Liver (tissue), 9 donors: ENCODE data around the gene TMEM150A. TPM values are rescaled to one million over a fixed set of nuclear protein-coding genes. Genes with fewer than 3 reads are reported as not detected.

Experiments used
- DNase-seq: peaks from one replicate; pipeline ENCODE4 v3.0.0-alpha.2; 2017; ENCODE audit warnings: low spot score
- H3K27ac ChIP-seq, 2 donors: one replicate each; pipeline ENCODE4 v1.7.0; 2013; ENCODE audit warnings: inconsistent platforms in 2 of 2, low read length in 2 of 2, control low read depth in 1 of 2, low read depth in 1 of 2, mild to moderate bottlenecking in 1 of 2
- H3K27me3 ChIP-seq, 4 donors: one replicate each; pipeline versions ENCODE4 v1.6.1 to v1.7.0; 2013; ENCODE audit warnings: low read length in 3 of 4, inconsistent platforms in 1 of 4, mild to moderate bottlenecking in 1 of 4, moderate library complexity in 1 of 4; ENCODE audit not compliant: control insufficient read depth in 4 of 4, insufficient read depth in 4 of 4
- H3K36me3 ChIP-seq, 4 donors: one replicate each; pipeline versions ENCODE4 v1.6.1 to v1.7.0; 2013; ENCODE audit warnings: low read length in 3 of 4, mild to moderate bottlenecking in 3 of 4, low read depth in 1 of 4, moderate library complexity in 1 of 4; ENCODE audit not compliant: control insufficient read depth in 4 of 4, insufficient read depth in 3 of 4
- H3K4me1 ChIP-seq, 4 donors: one replicate each; pipeline versions ENCODE4 v1.6.1 to v1.7.0; 2013; ENCODE audit warnings: low read length in 3 of 4, mild to moderate bottlenecking in 3 of 4, moderate library complexity in 1 of 4; ENCODE audit not compliant: control insufficient read depth in 4 of 4, insufficient read depth in 4 of 4
- H3K4me3 ChIP-seq, 3 donors: one replicate each; pipeline versions ENCODE4 v1.6.1 to v1.7.0; 2013; ENCODE audit warnings: low read length in 3 of 3, control low read depth in 1 of 3, low read depth in 1 of 3, mild to moderate bottlenecking in 1 of 3
- H3K9ac ChIP-seq, 2 donors: one replicate each; pipeline ENCODE4 v1.7.0; 2013; ENCODE audit warnings: low read length in 2 of 2, mild to moderate bottlenecking in 2 of 2, moderate library complexity in 2 of 2, control low read depth in 1 of 2, low read depth in 1 of 2
- H3K9me3 ChIP-seq, 4 donors: one replicate each; pipeline versions ENCODE4 v1.6.1 to v1.7.0; 2013; ENCODE audit warnings: low read length in 3 of 4; ENCODE audit not compliant: control insufficient read depth in 4 of 4
- ATF3 ChIP-seq: IDR thresholded peaks from 2 replicates; pipeline ENCODE4 v1.6.1; 2016; ENCODE audit warnings: antibody characterized with exemption
- FOXA1 ChIP-seq: IDR thresholded peaks from 2 replicates; pipeline ENCODE4 v1.6.1; 2016; ENCODE audit warnings: antibody characterized with exemption
- FOXA2 ChIP-seq: IDR thresholded peaks from 2 replicates; pipeline ENCODE4 v1.6.1; 2016; ENCODE audit warnings: antibody characterized with exemption
- GABPA ChIP-seq, 2 donors: IDR thresholded peaks in 1 of 2; conservative IDR thresholded peaks in 1 of 2; 2 replicates each; pipeline ENCODE4 v1.6.1; 2016; ENCODE audit warnings: antibody characterized with exemption in 2 of 2, mild to moderate bottlenecking in 1 of 2, moderate library complexity in 1 of 2
- HNF4A ChIP-seq, 2 donors: conservative IDR thresholded peaks; 2 replicates each; pipeline ENCODE4 v1.6.1; 2016; ENCODE audit warnings: antibody characterized with exemption in 2 of 2, mild to moderate bottlenecking in 2 of 2
- HNF4G ChIP-seq: IDR thresholded peaks from 2 replicates; pipeline ENCODE4 v1.6.1; 2016; ENCODE audit warnings: antibody characterized with exemption
- JUND ChIP-seq, 2 donors: IDR thresholded peaks; 2 replicates each; pipeline ENCODE4 v1.6.1; 2016; ENCODE audit warnings: antibody characterized with exemption in 2 of 2
- MAX ChIP-seq: IDR thresholded peaks from 2 replicates; pipeline ENCODE4 v1.6.1; 2016; ENCODE audit warnings: antibody characterized with exemption
- NR2F2 ChIP-seq: IDR thresholded peaks from 2 replicates; pipeline ENCODE4 v1.6.1; 2016; ENCODE audit warnings: antibody characterized with exemption
- RAD21 ChIP-seq, 2 donors: IDR thresholded peaks; 2 replicates each; pipeline ENCODE4 v1.6.1; 2016; ENCODE audit warnings: antibody characterized with exemption in 2 of 2, mild to moderate bottlenecking in 2 of 2
- RXRA ChIP-seq, 2 donors: IDR thresholded peaks; 2 replicates each; pipeline ENCODE4 v1.6.1; 2017 to 2018; ENCODE audit warnings: antibody characterized with exemption in 2 of 2, mild to moderate bottlenecking in 1 of 2
- TAF1 ChIP-seq: conservative IDR thresholded peaks from 2 replicates; pipeline ENCODE4 v1.6.1; 2016; ENCODE audit warnings: antibody characterized with exemption, mild to moderate bottlenecking
- YY1 ChIP-seq: IDR thresholded peaks from 2 replicates; pipeline ENCODE4 v1.6.1; 2016; ENCODE audit warnings: antibody characterized with exemption, mild to moderate bottlenecking
- ZBTB33 ChIP-seq: IDR thresholded peaks from 2 replicates; pipeline ENCODE4 v1.6.1; 2016; ENCODE audit warnings: antibody characterized with exemption
- WGBS: extraction: QIAGEN DNeasy Blood & Tissue Kit; methylation state at CpG from one replicate; pipeline ENCODE4 v1.1.7; 2013; 5-methylcytosine and 5-hydroxymethylcytosine counted together
- polyA plus RNA-seq, 2 donors: library from polyadenylated mRNA; stranded (reverse) in 1 of 2; unstranded in 1 of 2; fragments of 200-250 nt in 1 of 2; fragments of >200 nt in 1 of 2; fragmentation: Nextera tagmentation in 1 of 2; extraction: Ambion mirVana in 1 of 2; gene quantifications; one replicate each; pipeline versions ENCODE4 v1.2.1 to v1.2.3, GENCODE V29; 2013 to 2015
- total RNA-seq, 2 donors: library from RNA; depleted of rRNA; stranded (reverse); fragments of >200 nt; gene quantifications; one replicate each; pipeline ENCODE4 v1.2.3, GENCODE V29; 2014
- TF ChIP-seq, protein P1 (sequence below): fragments of 150-350 bp; IDR thresholded peaks from 2 replicates; pipeline ENCODE4 v1.5.1; 2017; ENCODE audit warnings: improper control_type of control experiment, low read depth, low read length; ENCODE audit not compliant: missing input control
- donor health status: healthy.
- donor health status: healthy.
- donor health status: healthy.
- donor health status: healthy.
- donor health status: healthy.

TMEM150A gene
- total and polyA plus RNA-seq, 4 donors = 13.1 to 32.5 (median 24.6) TPM

DNA sequence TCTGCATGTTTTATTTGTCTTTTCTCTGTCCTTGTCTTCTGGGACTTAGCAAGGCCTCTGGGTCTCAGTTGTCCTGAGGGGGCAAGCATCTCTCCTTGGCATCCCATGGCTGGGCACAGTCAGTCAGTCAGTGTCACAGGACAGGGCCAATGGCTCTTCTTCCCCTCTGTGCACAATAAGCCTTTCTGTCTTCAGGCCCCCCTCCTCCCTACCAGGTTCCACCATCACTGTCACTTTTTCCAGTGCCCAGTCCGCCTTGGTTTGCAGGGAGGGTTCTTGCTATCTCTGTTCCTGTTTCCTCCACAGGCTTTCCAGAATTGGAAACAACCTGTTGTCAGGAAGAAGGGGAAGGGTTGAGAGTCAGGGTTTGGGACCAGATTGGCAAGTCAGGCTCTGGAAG lies 20.0 kb downstream of the TMEM150A start:
- 80% methylated on average over 1 of the region's 1 CpG for WGBS
- H3K27ac ChIP-seq = no peak overlapping the region
- no peaks in the 10 kb centered on the region for H3K9me3 ChIP-seq
- TF ChIP-seq JUND (IDR thresholded peaks at IDR 0.05) (no peak), HNF4G (no peak), TAF1 (no peak), ATF3 (no peak), ZBTB33 (no peak)
- H3K27me3 ChIP-seq = no peaks in the 10 kb centered on the region
- no peak overlapping the region for H3K4me3 ChIP-seq
- H3K9ac ChIP-seq = no peak overlapping the region
- peaks cover 0 to 7% (median 2%) of the 10 kb centered on the region in 4 donors for H3K36me3 ChIP-seq
- peaks cover 12 to 41% (median 31%) of the 10 kb centered on the region in 4 donors for H3K4me1 ChIP-seq
- no peak for DNase-seq

- Histone ChIP-seq H3K9me3 (no peaks in the 10 kb centered on the region), H3K36me3 (peaks cover 0 to 7% (median 2%) of the 10 kb centered on the region in 4 donors), H3K4me1 (peaks cover 9 to 41% (median 26%) of the 10 kb centered on the region in 4 donors), H3K9ac (no peak overlapping the region), H3K27ac (no peak overlapping the region), H3K27me3 (no peaks in the 10 kb centered on the region), H3K4me3 (no peak overlapping the region)
- WGBS = 92% methylated on average over 3 of the region's 3 CpGs
- no peak for DNase-seq
- TF ChIP-seq RXRA (IDR thresholded peaks at IDR 0.05) = no peak
- TF ChIP-seq MAX = no peak
- TF ChIP-seq RAD21 (IDR thresholded peaks at IDR 0.05) = no peak
- TF ChIP-seq GABPA (IDR thresholded peaks at IDR 0.05 in 1 of 2, conservative IDR thresholded peaks at IDR 0.05 in 1 of 2) = no peak
- no peak for TF ChIP-seq TAF1
- no peak for TF ChIP-seq HNF4A (conservative IDR thresholded peaks at IDR 0.05)
Measured at GRCh38 chr2:85580206-85580605, 22.3 kb downstream of the TMEM150A start.

DNA sequence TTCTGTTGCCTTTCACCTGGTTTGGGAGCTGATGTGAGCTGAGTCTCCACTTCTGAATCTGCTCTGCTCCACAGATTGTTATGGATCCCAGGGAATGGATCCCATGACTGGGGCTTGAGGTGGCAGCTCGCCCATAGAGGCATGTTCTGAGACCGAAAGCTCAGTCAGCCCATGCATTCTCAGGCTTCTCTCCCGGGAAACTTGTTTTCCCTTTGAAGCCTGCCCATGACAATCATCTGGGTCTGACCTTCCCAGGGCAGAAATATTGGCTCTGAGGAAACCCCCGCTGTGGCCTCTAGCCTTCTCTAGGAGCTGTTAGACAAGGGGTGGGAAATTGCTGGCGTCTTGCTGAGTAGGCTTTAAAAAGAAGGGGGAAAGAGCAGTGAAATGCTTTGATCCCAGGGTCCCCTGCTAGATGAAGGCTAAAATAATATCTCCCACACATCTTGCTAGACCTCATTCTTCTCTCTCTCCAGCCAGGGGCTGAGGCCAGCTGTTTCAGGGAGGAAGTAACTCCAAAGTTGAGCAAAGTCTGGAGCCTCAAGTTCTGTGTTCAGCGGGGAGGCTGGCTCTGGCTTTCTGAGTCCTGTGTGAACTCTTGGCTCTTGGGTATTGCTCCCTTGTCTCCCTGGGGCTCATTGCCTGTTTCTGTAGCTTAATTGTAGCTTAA lies 23.1 kb downstream of the TMEM150A start:
- Histone ChIP-seq H3K27me3 (no peaks in the 10 kb centered on the region), H3K9ac (peak overlapping the region in 1 of 2 donors; percentile 21), H3K27ac (peak overlapping the region; percentile 87 to 91), H3K4me1 (peaks cover 5 to 33% (median 20%) of the 10 kb centered on the region in 4 donors), H3K4me3 (no peak overlapping the region), H3K36me3 (peaks cover 0 to 7% (median 2%) of the 10 kb centered on the region in 4 donors), H3K9me3 (no peaks in the 10 kb centered on the region)
- 69% methylated on average over 6 of the region's 6 CpGs for WGBS
- DNase-seq = no peak
- TF ChIP-seq ZBTB33 (no peak), FOXA2 (no peak), TAF1 (no peak), YY1 (no peak), GABPA (IDR thresholded peaks at IDR 0.05 in 1 of 2, conservative IDR thresholded peaks at IDR 0.05 in 1 of 2) (no peak), MAX (no peak), NR2F2 (no peak), RAD21 (IDR thresholded peaks at IDR 0.05) (no peak), FOXA1 (no peak), HNF4G (no peak), ATF3 (no peak), HNF4A (conservative IDR thresholded peaks at IDR 0.05) (no peak)
- TF ChIP-seq, protein P1, sequence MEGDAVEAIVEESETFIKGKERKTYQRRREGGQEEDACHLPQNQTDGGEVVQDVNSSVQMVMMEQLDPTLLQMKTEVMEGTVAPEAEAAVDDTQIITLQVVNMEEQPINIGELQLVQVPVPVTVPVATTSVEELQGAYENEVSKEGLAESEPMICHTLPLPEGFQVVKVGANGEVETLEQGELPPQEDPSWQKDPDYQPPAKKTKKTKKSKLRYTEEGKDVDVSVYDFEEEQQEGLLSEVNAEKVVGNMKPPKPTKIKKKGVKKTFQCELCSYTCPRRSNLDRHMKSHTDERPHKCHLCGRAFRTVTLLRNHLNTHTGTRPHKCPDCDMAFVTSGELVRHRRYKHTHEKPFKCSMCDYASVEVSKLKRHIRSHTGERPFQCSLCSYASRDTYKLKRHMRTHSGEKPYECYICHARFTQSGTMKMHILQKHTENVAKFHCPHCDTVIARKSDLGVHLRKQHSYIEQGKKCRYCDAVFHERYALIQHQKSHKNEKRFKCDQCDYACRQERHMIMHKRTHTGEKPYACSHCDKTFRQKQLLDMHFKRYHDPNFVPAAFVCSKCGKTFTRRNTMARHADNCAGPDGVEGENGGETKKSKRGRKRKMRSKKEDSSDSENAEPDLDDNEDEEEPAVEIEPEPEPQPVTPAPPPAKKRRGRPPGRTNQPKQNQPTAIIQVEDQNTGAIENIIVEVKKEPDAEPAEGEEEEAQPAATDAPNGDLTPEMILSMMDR = no peak
